ENCODE data around the gene SARM1. TPM values are rescaled to one million over a fixed set of nuclear protein-coding genes. Genes with fewer than 3 reads are reported as not detected.

SARM1 gene
- total and polyA plus RNA-seq, 2 of the 13 experiments (the other 11 are each of a cell fraction or from before 2014, with no cell fraction given) = 0.73 to 0.86 TPM

DNA sequence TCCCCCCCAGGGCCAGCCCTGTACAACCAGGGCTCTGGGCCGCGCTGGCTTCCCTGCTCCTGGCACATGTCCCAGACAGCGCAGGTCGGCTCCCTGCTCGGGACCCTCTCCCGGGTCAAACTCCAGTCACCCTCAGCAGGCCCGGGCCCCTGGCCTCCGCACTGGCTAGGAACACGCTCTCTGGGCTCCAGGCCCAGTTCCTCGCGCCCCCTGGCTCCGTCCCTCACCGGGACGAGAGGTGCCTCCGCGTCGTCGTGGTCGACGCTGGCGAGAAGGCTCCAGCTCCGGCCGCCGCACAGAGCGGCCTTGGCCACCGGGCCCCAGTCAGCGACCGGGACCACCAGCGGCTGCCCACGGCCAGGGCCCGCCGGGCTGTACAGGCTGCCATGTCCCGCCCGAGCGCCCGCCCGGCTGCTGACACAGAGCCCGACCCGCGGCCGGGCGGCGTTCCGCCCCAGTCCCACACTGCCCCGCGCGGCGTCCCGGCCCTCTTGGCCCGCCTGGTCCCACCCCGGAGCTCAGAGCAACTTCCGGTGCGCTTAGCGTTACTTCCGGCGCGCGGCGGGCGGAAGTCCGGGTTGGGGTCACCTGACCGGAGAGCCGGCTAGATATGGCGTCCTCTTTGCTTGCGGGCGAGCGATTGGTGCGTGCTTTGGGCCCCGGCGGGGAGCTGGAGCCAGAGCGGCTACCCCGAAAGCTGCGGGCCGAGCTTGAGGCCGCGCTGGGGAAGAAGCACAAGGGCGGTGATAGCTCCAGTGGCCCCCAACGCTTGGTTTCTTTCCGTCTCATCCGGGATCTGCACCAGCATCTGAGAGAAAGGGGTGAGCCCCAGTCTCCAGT, 14.2 kb upstream of the SARM1 start, which contains the start of gene POLDIP2 (continued):
- TF ChIP-seq, protein P1, sequence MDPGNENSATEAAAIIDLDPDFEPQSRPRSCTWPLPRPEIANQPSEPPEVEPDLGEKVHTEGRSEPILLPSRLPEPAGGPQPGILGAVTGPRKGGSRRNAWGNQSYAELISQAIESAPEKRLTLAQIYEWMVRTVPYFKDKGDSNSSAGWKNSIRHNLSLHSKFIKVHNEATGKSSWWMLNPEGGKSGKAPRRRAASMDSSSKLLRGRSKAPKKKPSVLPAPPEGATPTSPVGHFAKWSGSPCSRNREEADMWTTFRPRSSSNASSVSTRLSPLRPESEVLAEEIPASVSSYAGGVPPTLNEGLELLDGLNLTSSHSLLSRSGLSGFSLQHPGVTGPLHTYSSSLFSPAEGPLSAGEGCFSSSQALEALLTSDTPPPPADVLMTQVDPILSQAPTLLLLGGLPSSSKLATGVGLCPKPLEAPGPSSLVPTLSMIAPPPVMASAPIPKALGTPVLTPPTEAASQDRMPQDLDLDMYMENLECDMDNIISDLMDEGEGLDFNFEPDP (CRISPR knock-in tag; conservative IDR thresholded peaks at IDR 0.05) = no peak
- no peak for TF ChIP-seq MATR3 (CRISPR knock-in tag; IDR thresholded peaks at IDR 0.05)
- TF ChIP-seq JDP2 (CRISPR knock-in tag; IDR thresholded peaks at IDR 0.05; ENCODE audit: borderline replicate concordance) = no peak
- TF ChIP-seq ZSCAN22 (CRISPR knock-in tag; IDR thresholded peaks at IDR 0.05) = 0 out of 2 replicates have a peak, but pooled peaks have one; percentile 23
- TF ChIP-seq HNRNPH1 (optimal IDR thresholded peaks at IDR 0.05; ENCODE audit: low read depth, low read length) = no peak
- no peak for TF ChIP-seq ZMYM2 (CRISPR knock-in tag; IDR thresholded peaks at IDR 0.05)
- peak; percentile 94 for TF ChIP-seq ZNF501 (CRISPR knock-in tag; IDR thresholded peaks at IDR 0.05)
- TF ChIP-seq, protein P2, sequence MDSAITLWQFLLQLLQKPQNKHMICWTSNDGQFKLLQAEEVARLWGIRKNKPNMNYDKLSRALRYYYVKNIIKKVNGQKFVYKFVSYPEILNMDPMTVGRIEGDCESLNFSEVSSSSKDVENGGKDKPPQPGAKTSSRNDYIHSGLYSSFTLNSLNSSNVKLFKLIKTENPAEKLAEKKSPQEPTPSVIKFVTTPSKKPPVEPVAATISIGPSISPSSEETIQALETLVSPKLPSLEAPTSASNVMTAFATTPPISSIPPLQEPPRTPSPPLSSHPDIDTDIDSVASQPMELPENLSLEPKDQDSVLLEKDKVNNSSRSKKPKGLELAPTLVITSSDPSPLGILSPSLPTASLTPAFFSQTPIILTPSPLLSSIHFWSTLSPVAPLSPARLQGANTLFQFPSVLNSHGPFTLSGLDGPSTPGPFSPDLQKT (CRISPR knock-in tag; IDR thresholded peaks at IDR 0.05; ENCODE audit: borderline replicate concordance) = peak; percentile 74; the same call in 1 of the 2 replicates
- TF ChIP-seq TBX2 (CRISPR knock-in tag; IDR thresholded peaks at IDR 0.05; ENCODE audit: borderline replicate concordance) = peak; percentile 88
- TF ChIP-seq, protein P3, sequence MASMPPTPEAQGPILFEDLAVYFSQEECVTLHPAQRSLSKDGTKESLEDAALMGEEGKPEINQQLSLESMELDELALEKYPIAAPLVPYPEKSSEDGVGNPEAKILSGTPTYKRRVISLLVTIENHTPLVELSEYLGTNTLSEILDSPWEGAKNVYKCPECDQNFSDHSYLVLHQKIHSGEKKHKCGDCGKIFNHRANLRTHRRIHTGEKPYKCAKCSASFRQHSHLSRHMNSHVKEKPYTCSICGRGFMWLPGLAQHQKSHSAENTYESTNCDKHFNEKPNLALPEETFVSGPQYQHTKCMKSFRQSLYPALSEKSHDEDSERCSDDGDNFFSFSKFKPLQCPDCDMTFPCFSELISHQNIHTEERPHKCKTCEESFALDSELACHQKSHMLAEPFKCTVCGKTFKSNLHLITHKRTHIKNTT (CRISPR knock-in tag; IDR thresholded peaks at IDR 0.05) = no peak
- peak; percentile 78; the same call in 1 of the 2 replicates for TF ChIP-seq CAMTA2 (CRISPR knock-in tag; IDR thresholded peaks at IDR 0.05; ENCODE audit: borderline replicate concordance)
- TF ChIP-seq, protein P4, sequence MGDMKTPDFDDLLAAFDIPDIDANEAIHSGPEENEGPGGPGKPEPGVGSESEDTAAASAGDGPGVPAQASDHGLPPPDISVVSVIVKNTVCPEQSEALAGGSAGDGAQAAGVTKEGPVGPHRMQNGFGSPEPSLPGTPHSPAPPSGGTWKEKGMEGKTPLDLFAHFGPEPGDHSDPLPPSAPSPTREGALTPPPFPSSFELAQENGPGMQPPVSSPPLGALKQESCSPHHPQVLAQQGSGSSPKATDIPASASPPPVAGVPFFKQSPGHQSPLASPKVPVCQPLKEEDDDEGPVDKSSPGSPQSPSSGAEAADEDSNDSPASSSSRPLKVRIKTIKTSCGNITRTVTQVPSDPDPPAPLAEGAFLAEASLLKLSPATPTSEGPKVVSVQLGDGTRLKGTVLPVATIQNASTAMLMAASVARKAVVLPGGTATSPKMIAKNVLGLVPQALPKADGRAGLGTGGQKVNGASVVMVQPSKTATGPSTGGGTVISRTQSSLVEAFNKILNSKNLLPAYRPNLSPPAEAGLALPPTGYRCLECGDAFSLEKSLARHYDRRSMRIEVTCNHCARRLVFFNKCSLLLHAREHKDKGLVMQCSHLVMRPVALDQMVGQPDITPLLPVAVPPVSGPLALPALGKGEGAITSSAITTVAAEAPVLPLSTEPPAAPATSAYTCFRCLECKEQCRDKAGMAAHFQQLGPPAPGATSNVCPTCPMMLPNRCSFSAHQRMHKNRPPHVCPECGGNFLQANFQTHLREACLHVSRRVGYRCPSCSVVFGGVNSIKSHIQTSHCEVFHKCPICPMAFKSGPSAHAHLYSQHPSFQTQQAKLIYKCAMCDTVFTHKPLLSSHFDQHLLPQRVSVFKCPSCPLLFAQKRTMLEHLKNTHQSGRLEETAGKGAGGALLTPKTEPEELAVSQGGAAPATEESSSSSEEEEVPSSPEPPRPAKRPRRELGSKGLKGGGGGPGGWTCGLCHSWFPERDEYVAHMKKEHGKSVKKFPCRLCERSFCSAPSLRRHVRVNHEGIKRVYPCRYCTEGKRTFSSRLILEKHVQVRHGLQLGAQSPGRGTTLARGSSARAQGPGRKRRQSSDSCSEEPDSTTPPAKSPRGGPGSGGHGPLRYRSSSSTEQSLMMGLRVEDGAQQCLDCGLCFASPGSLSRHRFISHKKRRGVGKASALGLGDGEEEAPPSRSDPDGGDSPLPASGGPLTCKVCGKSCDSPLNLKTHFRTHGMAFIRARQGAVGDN (CRISPR knock-in tag; IDR thresholded peaks at IDR 0.05) = peak; percentile 88
- TF ChIP-seq ZC3H13 (CRISPR knock-in tag; IDR thresholded peaks at IDR 0.05) = no peak
- 0 out of 2 replicates have a peak, but pooled peaks have one; percentile 28 for TF ChIP-seq ZNF34 (CRISPR knock-in tag; IDR thresholded peaks at IDR 0.05; ENCODE audit: borderline replicate concordance)
- no peak for TF ChIP-seq ZNF530 (CRISPR knock-in tag; IDR thresholded peaks at IDR 0.05; ENCODE audit: low read depth)
- TF ChIP-seq KDM1A (CRISPR knock-in tag; IDR thresholded peaks at IDR 0.05) = no peak
- no peak for TF ChIP-seq EED (CRISPR knock-in tag; IDR thresholded peaks at IDR 0.05)
- no peak for TF ChIP-seq ZFP41 (CRISPR knock-in tag; IDR thresholded peaks at IDR 0.05; ENCODE audit: borderline replicate concordance)
